HG02970 (cell line): ENCODE data around the gene SSR1.

Source experiments
- ATAC-seq: cut with Tn5 transposase; IDR thresholded peaks from one replicate; pipeline ENCODE4 v1.9.1; 2021; ENCODE audit warnings: mild to moderate bottlenecking, moderate library complexity, moderate number of reproducible peaks; ENCODE audit not compliant: unreplicated experiment, low FRiP score

SSR1 gene

GRCh38 chr6:7218406-7218988 is 94.5 kb downstream of the SSR1 start:
- no peak for ATAC-seq
